ENCODE measurements around the gene MBOAT7.
"Not testable (repeated sequence)": the region's sequence is repeated elsewhere in the genome, so short reads cannot be mapped to it uniquely, and the experiment has no call there.

Gene MBOAT7, protein sequence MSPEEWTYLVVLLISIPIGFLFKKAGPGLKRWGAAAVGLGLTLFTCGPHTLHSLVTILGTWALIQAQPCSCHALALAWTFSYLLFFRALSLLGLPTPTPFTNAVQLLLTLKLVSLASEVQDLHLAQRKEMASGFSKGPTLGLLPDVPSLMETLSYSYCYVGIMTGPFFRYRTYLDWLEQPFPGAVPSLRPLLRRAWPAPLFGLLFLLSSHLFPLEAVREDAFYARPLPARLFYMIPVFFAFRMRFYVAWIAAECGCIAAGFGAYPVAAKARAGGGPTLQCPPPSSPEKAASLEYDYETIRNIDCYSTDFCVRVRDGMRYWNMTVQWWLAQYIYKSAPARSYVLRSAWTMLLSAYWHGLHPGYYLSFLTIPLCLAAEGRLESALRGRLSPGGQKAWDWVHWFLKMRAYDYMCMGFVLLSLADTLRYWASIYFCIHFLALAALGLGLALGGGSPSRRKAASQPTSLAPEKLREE

DNA sequence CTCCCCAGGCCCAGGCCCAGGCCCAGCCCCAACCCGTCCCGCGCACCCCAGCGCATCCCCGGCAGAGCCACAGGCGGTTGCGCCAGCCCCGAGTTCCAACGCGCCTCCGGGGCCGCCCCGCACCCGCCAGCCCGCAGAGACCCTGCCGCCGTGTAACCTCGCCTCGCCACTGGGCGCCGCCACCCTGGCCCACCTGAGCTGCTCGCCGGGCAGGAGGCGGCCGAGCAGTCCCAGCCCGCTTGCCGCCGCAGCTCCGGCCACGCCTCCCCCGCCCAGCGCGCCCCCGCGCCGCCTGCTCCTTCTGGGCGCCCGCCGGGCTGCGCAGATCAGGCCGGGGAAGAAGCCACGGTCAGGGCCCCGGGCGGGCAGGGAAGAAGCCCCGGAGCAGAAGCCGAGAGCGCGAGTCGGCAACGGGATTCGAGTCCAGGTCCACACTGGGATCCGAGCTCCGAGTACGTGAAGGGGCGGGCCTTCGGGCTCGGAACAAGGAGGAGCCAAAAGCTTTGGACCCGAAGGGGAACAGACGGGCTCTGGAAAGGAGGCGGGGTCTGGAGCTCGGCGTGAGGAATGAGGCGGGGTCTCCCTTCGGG is at the start of gene MBOAT7:
Gene MBOAT7, minus strand, starts transcription at position 436 of the 590 bp plus-strand sequence. CDS start 1,072 bp downstream, outside the sequence.
- no peak for DNase-seq

DNA sequence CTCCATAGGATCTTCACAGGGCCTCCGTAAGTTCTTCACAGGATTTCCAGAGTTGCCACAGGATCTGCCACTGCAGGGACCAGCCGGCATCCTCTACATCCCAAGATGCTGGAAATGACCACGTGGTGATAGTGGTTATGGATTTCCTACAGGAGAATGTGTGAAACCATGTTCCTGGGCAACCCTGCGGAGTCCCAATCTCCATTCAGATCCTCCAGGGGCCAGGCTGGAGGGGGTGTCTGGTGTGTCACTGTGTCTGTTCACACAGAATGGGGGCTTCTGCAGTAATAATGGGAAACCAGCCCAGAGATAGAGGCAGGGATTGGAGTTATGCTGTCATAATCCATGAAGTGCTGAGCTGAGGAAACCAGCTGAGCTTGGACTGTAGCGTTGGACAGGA is 44.6 kb upstream of the MBOAT7 start:
- no peak for DNase-seq

DNA sequence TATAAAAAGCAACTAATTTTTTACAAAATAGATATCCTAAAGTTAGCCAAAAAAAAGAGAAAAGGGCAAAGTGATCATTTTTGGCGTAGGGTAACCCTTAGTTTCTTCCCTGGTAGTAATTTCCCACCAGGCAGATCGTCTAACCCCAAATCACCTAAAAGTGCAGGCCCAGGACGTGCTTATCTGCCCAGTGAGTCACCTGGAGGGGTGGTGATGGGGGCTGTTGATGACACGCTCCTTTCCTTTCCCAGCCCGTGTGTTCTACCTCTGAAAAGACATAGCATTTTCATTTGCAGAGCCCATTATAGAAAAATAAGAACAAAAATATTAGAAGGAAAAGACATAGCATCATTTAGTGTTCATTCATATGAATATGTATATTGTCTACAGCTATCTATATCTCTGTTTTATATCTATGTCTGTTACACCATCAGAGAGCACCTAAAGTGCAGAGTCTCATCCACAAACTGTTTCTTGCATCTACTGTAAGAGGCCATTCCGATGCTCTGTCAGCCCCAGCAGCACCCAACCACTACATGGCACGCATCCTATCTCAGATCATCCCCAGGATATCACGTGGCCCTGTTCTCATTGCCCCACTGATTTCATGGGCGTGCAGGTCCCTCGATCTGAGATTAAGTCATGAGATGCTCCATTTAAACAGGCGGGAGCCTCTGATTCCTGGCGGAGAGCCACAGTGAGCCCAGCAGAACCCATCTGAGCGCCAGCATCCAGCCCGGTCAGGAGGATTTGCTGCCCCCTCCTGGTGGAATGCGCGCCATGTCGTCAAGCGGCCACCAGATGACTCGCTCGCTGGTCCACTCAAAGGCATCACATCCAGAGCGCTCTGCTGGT is 41.9 kb upstream of the MBOAT7 start:
- DNase-seq = peak; percentile 65 to 93 (median 81)

DNA sequence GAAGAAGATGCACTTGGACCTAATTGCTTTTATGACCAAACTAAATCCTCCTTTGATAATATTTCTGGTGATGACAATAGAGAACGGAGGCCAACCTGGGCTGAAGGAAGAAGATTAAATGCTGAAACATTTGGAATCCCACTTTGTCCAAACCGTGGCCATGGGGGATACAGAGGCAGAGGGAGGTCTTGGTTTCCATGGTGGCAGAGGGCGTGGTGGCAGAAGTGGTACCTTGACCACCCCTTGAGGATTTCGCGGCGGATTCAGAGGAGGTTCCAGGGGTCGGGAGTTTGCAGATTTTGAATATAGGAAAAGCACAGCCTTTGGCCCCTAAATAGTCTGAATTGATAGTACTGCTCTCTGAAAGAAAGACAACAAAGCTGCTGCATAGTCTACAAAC is 40.7 kb upstream of the MBOAT7 start:
- DNase-seq = no peak

DNA sequence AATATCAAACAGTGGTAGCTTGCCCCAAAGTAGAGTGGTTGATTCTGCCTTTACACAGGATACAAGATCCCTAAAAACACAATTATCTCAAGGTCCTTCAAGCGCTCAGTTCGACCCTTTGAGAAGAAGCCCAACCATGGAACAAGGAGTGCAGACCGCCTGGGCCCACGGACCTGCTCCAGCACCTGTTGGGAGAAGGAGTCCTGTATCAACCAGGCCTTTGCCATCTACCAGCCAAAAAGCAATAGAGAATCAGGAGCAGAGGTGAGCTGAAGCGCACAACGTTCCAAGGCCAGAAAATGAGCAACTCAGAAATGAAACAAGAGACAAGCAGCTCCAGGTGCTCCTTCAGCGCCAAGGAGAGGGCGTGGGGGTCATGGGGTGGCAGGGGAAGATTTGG is 39.8 kb upstream of the MBOAT7 start:
- DNase-seq = no peak

DNA sequence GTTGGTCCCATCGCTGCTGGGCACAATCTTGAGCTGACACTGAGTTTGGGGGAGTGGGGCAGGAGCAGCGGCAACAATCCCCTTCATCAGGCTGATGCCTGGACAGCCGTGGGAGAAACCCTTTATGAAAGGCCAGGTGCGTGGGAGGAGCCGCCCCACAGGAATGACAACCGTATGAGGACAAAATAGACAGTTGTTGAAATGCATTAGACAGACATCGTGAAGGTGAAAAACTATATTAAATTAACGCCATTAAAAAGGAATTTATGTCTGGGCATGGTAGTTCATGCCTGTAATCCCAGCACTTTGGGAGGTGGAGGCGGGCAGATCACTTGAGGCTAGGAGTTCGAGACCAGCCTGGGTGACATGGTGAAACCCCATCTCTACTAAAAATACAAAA is 35.2 kb upstream of the MBOAT7 start:
- DNase-seq = not testable (repeated sequence)

DNA sequence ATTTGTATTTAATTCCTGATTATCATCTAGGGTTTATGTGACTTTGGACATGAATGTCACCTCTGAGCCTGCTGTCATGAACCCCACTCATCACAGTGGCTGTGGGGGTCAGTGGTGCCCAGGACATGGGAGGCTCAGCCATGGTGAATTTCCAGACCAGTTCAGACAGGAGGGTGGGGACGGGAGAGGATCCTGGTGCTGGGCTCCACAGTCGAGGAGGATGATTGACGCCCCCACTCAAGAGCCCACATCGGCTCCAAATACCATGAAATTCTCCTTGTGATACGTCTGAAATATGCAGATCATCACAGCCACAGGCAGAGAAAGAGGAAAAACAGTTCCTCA is 34.5 kb upstream of the MBOAT7 start:
- DNase-seq = not testable (repeated sequence)

DNA sequence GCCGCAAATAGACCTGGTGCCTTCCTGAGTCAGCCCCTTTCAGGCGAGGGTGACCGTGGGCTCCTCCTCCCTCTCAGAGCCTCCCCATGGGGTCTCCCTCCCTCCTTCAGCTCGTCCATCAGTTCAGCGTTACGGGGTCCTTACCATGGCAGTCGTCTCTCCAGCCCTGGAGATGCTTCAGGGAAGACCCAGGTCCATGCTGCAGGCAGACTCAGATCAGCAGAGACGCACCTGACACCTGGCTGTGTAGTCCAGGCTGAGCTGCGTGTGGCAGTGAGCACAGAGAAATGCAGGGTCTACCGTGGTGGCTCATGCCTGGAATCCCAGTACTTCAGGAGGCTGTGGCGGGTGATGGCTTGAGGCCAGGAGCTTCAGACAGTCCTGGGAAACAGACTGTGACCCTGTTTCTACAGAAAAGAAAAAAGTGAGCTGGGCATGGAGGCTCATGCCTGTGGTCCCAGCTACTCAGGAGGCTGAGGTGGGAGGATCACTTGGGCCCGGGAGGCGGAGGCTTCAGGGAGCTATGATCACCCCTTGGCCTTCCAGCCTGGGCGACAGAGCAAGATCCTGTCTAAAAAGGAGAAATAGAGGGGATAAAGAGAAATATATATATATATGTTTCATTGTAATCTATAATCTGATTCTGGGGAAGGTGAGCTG is 34.0 kb upstream of the MBOAT7 start:
- not testable (repeated sequence) for DNase-seq

DNA sequence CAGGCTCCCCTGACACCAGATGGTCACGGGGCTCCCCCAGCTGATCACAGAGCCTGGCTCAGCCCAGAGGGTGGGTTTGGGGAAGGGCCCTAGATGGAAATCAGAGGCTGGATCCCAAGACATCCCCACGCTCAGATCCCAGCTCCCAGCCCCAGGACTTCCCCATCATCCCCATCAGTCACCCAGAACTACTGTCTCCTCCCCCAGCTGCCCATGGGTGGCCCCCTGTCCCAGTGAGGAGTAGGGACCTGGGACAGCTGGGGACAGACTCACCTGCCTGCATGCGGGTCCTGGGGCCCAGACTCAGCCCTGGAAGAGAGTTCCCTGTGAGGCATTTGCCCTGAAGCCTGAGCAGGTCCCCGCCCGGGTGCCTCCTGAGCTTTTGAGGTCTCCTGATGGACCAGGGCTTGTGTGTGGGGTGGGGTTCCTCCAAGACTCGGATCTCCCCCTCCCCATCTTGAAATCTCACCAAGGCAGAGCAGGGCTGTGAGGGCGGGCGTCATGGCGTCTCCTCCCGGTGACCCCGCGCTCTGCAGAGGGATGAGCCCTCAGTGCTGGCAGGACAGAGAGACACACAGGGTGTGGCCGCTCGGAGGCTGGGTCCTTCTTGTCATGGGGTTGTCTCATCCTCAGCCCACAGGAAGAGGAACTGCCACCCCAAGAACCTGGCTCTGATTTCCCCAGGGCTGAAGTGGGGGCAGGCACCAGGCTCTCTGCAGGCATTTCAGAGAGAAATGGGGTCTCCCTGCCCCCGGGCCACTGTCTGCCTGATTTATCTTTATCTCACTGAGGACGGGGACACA is 33.3 kb upstream of the MBOAT7 start, which contains the start of gene LILRB3:
Gene LILRB3, minus strand, starts transcription at position 534 of the 803 bp plus-strand sequence. Its CDS starts 31 bp downstream, at position 503.
- DNase-seq = not testable (repeated sequence)

DNA sequence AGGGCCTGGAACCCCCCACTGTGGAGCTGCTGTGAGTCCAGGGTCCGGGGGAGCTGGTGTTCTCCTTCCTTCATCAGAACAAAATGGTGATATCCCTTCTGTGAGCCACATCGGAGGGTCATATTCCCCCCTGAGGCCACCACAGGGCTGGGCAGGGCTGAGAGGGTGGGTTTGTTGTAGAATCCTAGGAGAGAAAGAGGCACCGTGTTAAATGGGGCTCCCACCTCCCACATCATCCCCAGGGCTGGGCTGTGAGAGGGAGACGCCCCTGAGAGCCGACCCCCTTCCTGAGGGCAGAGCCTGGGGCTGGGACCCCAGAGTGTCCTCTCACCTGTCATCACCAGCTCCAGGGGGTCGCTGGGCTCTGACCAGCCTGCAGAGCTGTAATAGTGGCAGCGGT is 32.6 kb upstream of the MBOAT7 start:
- not testable (repeated sequence) for DNase-seq

DNA sequence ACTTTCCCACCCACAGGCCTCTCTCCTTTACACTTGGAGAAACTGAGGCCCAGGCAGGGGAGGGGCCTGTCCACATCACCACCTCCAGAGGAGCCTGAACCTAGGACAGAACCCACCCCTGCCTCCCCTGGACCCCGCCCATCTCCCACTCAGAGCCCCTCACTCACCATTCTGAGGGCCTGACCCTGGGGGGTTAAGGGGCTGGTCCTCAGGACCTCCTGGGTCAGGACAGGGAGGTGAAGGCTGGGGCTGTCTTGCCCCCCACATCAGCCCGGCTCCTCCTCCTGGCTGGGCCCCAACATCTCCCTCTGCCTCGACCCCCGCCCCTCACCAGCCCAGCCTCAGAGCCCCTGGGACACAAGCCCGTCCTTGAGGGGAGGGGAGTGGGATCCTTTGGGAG is 30.3 kb upstream of the MBOAT7 start:
- DNase-seq = not testable (repeated sequence)

DNA sequence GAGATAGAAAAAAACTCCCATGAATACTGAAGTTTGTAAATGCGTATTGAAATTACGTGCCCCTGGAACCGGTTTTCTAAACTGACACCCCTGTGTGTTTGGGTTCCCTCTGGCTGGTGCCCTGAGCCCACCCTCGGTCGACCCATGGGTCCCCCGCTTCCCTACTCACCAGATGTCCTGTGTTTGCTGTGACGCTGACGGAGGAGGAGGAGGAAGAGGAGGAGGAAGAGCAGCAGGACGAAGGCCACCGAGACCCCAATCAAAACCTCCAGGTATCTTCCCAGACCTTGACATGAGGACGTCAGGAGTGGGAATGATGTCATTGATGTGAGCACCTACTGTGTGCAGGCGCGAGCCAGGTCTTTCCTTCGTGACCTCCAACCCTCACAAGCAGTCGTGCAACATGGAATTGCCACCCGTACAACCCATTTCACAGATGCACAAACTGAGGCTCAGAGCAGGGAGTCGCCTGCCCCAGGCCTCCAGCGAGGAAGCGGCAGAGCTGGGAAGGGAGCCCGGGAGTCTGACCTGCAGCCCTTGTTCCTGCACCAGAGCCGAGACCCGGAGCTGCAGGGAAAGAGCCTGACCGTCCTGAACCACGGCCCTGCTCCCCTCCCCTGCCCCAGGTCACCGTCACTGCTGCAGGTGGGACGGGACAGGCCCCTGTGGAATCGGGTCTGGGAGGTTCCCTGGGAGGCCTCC is 29.7 kb upstream of the MBOAT7 start:
- no peak for DNase-seq

DNA sequence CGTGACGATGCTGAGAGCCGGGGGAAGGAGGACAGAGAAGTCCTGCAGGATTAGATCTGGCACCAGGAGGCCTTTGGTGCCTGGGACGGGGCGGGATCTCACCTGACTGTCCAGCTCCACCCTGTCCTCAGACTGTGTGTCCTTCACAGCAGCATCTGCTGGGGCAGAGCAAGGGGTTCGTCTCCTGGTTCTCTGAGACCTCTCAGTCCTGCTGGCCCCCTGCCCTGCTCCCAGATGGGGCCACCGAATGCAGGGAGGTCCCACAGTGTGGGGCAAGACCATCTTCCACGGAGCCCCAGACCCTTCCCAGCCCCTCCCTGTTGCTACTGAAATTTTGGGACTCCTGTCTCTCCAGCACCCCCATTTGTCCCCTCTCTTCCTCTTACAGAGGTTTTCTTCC is 28.9 kb upstream of the MBOAT7 start:
- no peak for DNase-seq

DNA sequence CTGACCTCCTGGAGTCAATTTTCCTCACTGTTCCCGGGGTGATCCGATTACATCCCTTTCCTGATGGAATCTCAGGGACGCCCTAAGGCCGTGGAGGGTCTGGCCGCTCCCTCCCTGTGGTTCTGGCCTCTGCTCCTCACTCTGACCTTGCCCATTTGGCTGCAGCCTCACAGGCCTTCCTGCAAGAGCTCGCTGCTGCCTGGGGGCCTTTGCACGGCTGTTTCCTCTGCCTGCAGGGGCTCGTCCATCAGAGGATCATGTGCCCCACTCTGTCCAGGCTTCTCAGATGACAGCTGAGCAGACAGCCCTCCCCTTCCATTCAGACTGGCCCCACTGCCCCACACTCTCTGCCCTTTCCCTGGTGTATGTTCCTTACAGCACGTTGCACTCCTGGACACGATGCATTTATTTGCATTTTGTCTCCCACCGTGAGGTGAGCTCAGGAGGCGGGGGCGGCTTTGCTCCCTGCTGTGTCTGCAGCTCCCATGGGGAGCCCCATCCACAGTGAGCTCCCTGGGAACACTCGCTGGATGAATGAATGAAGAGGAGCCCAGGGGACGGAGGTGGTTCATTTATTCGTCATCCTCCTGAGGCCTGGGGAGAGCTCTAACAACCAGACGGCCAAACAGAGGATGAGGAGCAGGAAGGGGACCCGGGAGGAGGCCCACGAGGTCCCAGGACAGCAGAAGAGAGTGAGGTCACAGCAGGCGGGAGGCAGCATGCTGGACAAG is 28.3 kb upstream of the MBOAT7 start:
- DNase-seq = not testable (repeated sequence)

DNA sequence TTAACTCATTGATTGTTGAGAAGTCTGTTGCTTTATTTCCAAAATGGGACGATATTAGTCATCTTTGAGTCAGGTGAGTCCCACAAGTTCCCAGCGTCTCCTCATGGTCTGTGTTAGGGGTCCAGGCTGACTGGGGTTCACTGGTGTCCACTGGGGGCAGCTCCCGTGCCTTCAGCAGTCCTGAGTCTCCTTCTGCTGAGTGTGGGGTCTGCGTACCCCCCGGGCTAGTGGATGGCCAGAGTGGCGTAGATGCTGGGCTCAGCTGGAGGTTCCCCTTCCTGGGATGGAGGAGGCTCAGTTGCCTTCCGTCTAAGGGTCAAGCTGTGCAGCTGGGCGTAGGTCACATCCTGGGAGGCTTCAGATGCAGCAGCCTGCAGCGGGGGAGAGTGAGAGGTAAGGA is 27.5 kb upstream of the MBOAT7 start:
- no peak for DNase-seq

DNA sequence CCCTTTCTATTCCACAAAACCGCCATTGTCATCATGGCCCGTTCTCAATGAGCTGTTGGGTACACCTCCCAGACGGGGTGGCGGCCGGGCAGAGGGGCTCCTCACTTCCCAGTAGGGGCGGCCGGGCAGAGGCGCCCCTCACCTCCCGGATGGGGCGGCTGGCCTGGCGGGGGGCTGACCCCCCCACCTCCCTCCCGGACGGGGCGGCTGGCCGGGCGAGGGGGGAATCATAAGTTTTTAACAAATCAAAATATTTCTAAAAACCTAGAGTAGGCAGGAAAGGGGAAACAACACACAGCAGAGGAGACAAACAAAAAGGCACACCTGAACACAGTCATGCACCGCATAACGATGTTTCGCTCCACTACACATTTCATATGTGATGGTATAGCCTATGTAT is 25.4 kb upstream of the MBOAT7 start:
- peak in 1 of 3 experiments; percentile 16 for DNase-seq

DNA sequence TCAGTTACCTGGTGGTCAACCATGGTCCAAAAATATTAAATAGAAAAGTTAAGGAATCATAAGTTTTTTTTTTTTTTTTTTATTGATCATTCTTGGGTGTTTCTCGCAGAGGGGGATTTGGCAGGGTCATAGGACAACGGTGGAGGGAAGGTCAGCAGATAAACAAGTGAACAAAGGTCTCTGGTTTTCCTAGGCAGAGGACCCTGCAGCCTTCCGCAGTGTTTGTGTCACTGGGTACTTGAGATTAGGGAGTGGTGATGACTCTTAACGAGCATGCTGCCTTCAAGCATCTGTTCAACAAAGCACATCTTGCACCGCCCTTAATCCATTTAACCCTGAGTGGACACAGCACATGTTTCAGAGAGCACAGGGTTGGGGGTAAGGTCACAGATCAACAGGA is 24.8 kb upstream of the MBOAT7 start:
- not testable (repeated sequence) for DNase-seq

DNA sequence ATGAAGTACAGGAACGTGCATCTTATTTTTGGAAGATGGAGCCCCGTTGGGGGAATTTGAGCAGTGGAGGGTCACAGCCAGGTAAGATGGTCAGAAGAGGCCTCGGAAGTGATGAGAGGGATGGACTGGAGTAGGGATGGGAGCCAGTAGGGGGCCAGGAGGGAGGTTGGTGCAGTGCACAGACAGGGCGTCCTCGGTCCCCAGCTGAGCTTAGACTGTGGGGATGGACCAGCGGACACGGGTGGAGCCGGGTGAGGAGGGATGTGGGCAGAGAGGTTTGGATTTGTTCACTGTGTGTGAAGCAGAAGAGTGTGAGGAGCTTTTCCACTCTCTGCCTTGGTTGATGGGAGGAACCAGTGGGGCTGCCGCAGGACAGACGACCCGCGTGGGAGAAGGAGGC is 21.9 kb upstream of the MBOAT7 start:
- no peak for DNase-seq

DNA sequence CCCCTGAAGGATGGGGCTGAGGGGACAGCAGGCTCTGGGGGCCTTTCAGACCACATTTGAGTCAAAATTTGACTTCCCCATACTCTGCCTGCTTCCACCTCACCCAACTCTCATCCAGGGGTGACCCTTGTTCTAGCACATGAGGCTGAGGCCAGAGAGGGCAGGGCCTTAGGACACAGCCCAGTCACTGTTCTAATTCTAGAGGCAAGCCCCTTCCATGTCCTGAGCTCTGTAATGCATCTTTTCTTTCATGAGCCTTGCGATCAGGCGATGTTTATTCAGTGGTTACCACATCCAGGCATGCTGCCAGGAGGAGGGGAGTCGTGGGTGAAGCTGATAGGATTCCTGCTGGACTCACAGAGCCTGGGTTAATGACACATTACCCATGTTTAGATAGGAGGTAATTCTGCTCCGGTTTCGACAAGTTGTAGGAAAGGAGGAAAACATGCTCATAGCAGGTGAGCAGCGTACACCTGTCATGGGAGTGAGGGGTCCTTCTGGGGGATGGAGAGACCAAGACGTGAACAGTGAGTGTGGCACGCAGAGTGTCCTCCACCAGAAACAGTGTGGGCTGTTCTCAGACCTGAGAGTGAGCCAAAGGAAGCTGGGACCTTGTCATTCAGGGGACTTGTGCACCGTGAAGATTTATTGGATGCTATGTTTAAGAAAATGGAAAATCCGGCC is 20.6 kb upstream of the MBOAT7 start:
- DNase-seq = peak; percentile 71 to 92 (median 91)

Measured in NCI-H1417 (cell line).